Duodenal mucosa (tissue), 2 donors: ENCODE measurements around the gene XPNPEP2.

Experiments used
- H3K27ac ChIP-seq: one replicate; pipeline ENCODE4 v1.7.0; 2013; ENCODE audit warnings: low read depth, low read length
- H3K27me3 ChIP-seq, 2 donors: one replicate each; pipeline ENCODE4 v1.7.0; 2013; ENCODE audit warnings: low read length in 2 of 2, control low read depth in 1 of 2; ENCODE audit not compliant: insufficient read depth in 2 of 2, control insufficient read depth in 1 of 2
- H3K36me3 ChIP-seq, 2 donors: one replicate each; pipeline ENCODE4 v1.7.0; 2013; ENCODE audit warnings: low read length in 2 of 2, control low read depth in 1 of 2; ENCODE audit not compliant: insufficient read depth in 2 of 2, control insufficient read depth in 1 of 2
- H3K4me1 ChIP-seq, 2 donors: one replicate each; pipeline ENCODE4 v1.7.0; 2013; ENCODE audit warnings: low read length in 2 of 2, control low read depth in 1 of 2; ENCODE audit not compliant: insufficient read depth in 2 of 2, control insufficient read depth in 1 of 2
- H3K4me3 ChIP-seq, 2 donors: one replicate each; pipeline ENCODE4 v1.7.0; 2013; ENCODE audit warnings: low read length in 2 of 2, low read depth in 1 of 2
- H3K9ac ChIP-seq, 2 donors: one replicate each; pipeline ENCODE4 v1.7.0; 2013; ENCODE audit warnings: low read length in 2 of 2, low read depth in 1 of 2
- H3K9me3 ChIP-seq, 2 donors: one replicate each; pipeline ENCODE4 v1.7.0; 2013; ENCODE audit warnings: low read length in 2 of 2, control low read depth in 1 of 2; ENCODE audit not compliant: control insufficient read depth in 1 of 2

Gene XPNPEP2

GRCh38 chrX:129777218-129778030 lies 38.6 kb downstream of the XPNPEP2 start:
- peaks cover 18 to 30% of the 10 kb centered on the region in 2 donors for H3K4me1 ChIP-seq
- no peaks in the 10 kb centered on the region for H3K9me3 ChIP-seq
- no peaks in the 10 kb centered on the region for H3K27me3 ChIP-seq
- H3K9ac ChIP-seq, result peak overlapping the region; percentile 26 to 56
- H3K27ac ChIP-seq, result peak overlapping the region; percentile 62
- no peaks in the 10 kb centered on the region for H3K36me3 ChIP-seq
- peak overlapping the region; percentile 4 to 40 for H3K4me3 ChIP-seq

GRCh38 chrX:129779086-129779672 lies 40.4 kb downstream of the XPNPEP2 start:
- H3K4me3 ChIP-seq, result peak overlapping the region; percentile 17 to 40
- H3K9me3 ChIP-seq, result no peaks in the 10 kb centered on the region
- peak overlapping the region; percentile 10 for H3K27ac ChIP-seq
- peaks cover 13 to 21% of the 10 kb centered on the region in 2 donors for H3K4me1 ChIP-seq
- H3K27me3 ChIP-seq, result no peaks in the 10 kb centered on the region
- no peaks in the 10 kb centered on the region for H3K36me3 ChIP-seq
- no peak overlapping the region for H3K9ac ChIP-seq

GRCh38 chrX:129779747-129780146 lies 41.0 kb downstream of the XPNPEP2 start, which contains the start of gene SASH3:
Gene SASH3, plus strand, starts transcription at chrX:129779949. Its CDS starts 149 bp downstream, at chrX:129780098.
- no peaks in the 10 kb centered on the region for H3K27me3 ChIP-seq
- peak within 1 kb of the TSS in 1 of 2 donors; percentile 56 for H3K9ac ChIP-seq
- peak within 1 kb of the TSS; percentile 60 to 63 for H3K4me3 ChIP-seq
- peaks cover 13 to 21% of the 10 kb centered on the region in 2 donors for H3K4me1 ChIP-seq
- H3K27ac ChIP-seq, result peak within 1 kb of the TSS; percentile 32
- no peaks in the 10 kb centered on the region for H3K9me3 ChIP-seq
- H3K36me3 ChIP-seq, result no peaks in the 10 kb centered on the region

- Histone ChIP-seq H3K4me3 (peak overlapping the region; percentile 60 to 63), H3K4me1 (peaks cover 13 to 17% of the 10 kb centered on the region in 2 donors), H3K9me3 (no peaks in the 10 kb centered on the region), H3K27me3 (no peaks in the 10 kb centered on the region), H3K36me3 (no peaks in the 10 kb centered on the region), H3K27ac (peak overlapping the region; percentile 32), H3K9ac (peak overlapping the region in 1 of 2 donors; percentile 56)
Measured at GRCh38 chrX:129780441-129781105, 41.8 kb downstream of the XPNPEP2 start.

- H3K4me3 ChIP-seq, result peak overlapping the region; percentile 60 to 63
- peak overlapping the region; percentile 32 for H3K27ac ChIP-seq
- H3K4me1 ChIP-seq, result peaks cover 13 to 17% of the 10 kb centered on the region in 2 donors
- no peaks in the 10 kb centered on the region for H3K27me3 ChIP-seq
- H3K9me3 ChIP-seq, result no peaks in the 10 kb centered on the region
- H3K36me3 ChIP-seq, result no peaks in the 10 kb centered on the region
- H3K9ac ChIP-seq, result peak overlapping the region in 1 of 2 donors; percentile 56
Measured at GRCh38 chrX:129781134-129781672, 42.4 kb downstream of the XPNPEP2 start.

GRCh38 chrX:129781680-129782495 lies 43.1 kb downstream of the XPNPEP2 start:
- peak overlapping the region; percentile 35 to 45 for H3K4me3 ChIP-seq

GRCh38 chrX:129782706-129783105 lies 43.9 kb downstream of the XPNPEP2 start:
- H3K9me3 ChIP-seq, result no peaks in the 10 kb centered on the region
- H3K27me3 ChIP-seq, result no peaks in the 10 kb centered on the region
- H3K36me3 ChIP-seq, result no peaks in the 10 kb centered on the region
- peaks cover 2 to 8% of the 10 kb centered on the region in 2 donors for H3K4me1 ChIP-seq
- no peak overlapping the region for H3K9ac ChIP-seq
- peak overlapping the region in 1 of 2 donors; percentile 45 for H3K4me3 ChIP-seq
- H3K27ac ChIP-seq, result no peak overlapping the region

More at GRCh38 chrX:129781680-129782495, 43.1 kb downstream of the XPNPEP2 start:
- Histone ChIP-seq H3K36me3 (no peaks in the 10 kb centered on the region), H3K27me3 (no peaks in the 10 kb centered on the region), H3K9ac (peak overlapping the region in 1 of 2 donors; percentile 25), H3K4me1 (peaks cover 7 to 13% of the 10 kb centered on the region in 2 donors), H3K9me3 (no peaks in the 10 kb centered on the region), H3K27ac (no peak overlapping the region)

GRCh38 chrX:129783291-129783713 lies 44.5 kb downstream of the XPNPEP2 start:
- H3K9ac ChIP-seq, result no peak overlapping the region
- H3K4me1 ChIP-seq, result peaks cover 0 to 8% of the 10 kb centered on the region in 2 donors
- H3K27ac ChIP-seq, result no peak overlapping the region
- H3K4me3 ChIP-seq, result peak overlapping the region in 1 of 2 donors; percentile 22
- H3K9me3 ChIP-seq, result no peaks in the 10 kb centered on the region
- H3K27me3 ChIP-seq, result no peaks in the 10 kb centered on the region
- no peaks in the 10 kb centered on the region for H3K36me3 ChIP-seq

- Histone ChIP-seq H3K4me3 (no peak overlapping the region), H3K27ac (no peak overlapping the region), H3K36me3 (no peaks in the 10 kb centered on the region), H3K4me1 (peaks cover 0 to 6% of the 10 kb centered on the region in 2 donors), H3K9ac (no peak overlapping the region), H3K27me3 (no peaks in the 10 kb centered on the region), H3K9me3 (no peaks in the 10 kb centered on the region)
Measured at GRCh38 chrX:129784371-129784770, 45.6 kb downstream of the XPNPEP2 start.
